ENCODE results near the gene POU2AF2. TPM values are rescaled to one million over a fixed set of nuclear protein-coding genes. Genes with fewer than 3 reads are reported as not detected.
A peak's percentile ranks its signal among the peaks of the same experiment; 100 is the strongest.
"Not testable (repeated sequence)": the region's sequence is repeated elsewhere in the genome, so short reads cannot be mapped to it uniquely, and the experiment has no call there.

Gene POU2AF2
- total and polyA plus RNA-seq, 4 donors = 0.26 to 0.29 TPM; not detected in 2

GRCh38 chr11:111264646-111265045 is 19.1 kb downstream of the POU2AF2 start:
- no peak for TF ChIP-seq CTCF (IDR thresholded peaks at IDR 0.05; ENCODE audit: control extremely low read depth, extremely low read depth)
- Histone ChIP-seq H3K4me1 (ENCODE audit: control insufficient read depth in 5 of 5, insufficient read depth in 5 of 5, low read length in 5 of 5) (peaks cover 0 to 4% (median 0%) of the 10 kb centered on the region in 5 donors), H3K4me3 (no peak overlapping the region), H3K9ac (ENCODE audit: insufficient read depth in 1 of 2, low read length in 2 of 2) (no peak overlapping the region), H3K36me3 (ENCODE audit: control insufficient read depth in 4 of 4, insufficient read depth in 4 of 4, low read length in 4 of 4) (no peaks in the 10 kb centered on the region), H3K9me3 (ENCODE audit: control insufficient read depth in 4 of 4, insufficient read depth in 3 of 4, low read length in 3 of 4) (no peaks in the 10 kb centered on the region), H3K27me3 (ENCODE audit: control insufficient read depth in 3 of 3, insufficient read depth in 3 of 3, low read length in 2 of 3) (no peaks in the 10 kb centered on the region), H3K27ac (ENCODE audit: low read depth in 1 of 2, low read length in 1 of 2) (no peak overlapping the region)
- 80 to 100% methylated on average over 1 of the region's 1 CpG for WGBS, 2 donors
- no peak for DNase-seq
- ATAC-seq (ENCODE audit: insufficient read depth, low FRiP score) = no peak

- no peak for DNase-seq
- WGBS, 2 donors = 92 to 94% methylated on average over 2 of the region's 2 CpGs
- no peak overlapping the region for H3K4me3 ChIP-seq
- H3K4me1 ChIP-seq (ENCODE audit: control insufficient read depth in 5 of 5, insufficient read depth in 5 of 5, low read length in 5 of 5) = peaks cover 0 to 4% (median 0%) of the 10 kb centered on the region in 5 donors
- no peak overlapping the region for H3K27ac ChIP-seq (ENCODE audit: low read depth in 1 of 2, low read length in 1 of 2)
- no peaks in the 10 kb centered on the region for H3K36me3 ChIP-seq (ENCODE audit: control insufficient read depth in 4 of 4, insufficient read depth in 4 of 4, low read length in 4 of 4)
- no peaks in the 10 kb centered on the region for H3K27me3 ChIP-seq (ENCODE audit: control insufficient read depth in 3 of 3, insufficient read depth in 3 of 3, low read length in 2 of 3)
- no peak for TF ChIP-seq CTCF (IDR thresholded peaks at IDR 0.05; ENCODE audit: control extremely low read depth, extremely low read depth)
- no peak for ATAC-seq (ENCODE audit: insufficient read depth, low FRiP score)
- H3K9me3 ChIP-seq (ENCODE audit: control insufficient read depth in 4 of 4, insufficient read depth in 3 of 4, low read length in 3 of 4) = no peaks in the 10 kb centered on the region
- no peak overlapping the region for H3K9ac ChIP-seq (ENCODE audit: insufficient read depth in 1 of 2, low read length in 2 of 2)
Observed at GRCh38 chr11:111265421-111265820, 19.9 kb downstream of the POU2AF2 start.

GRCh38 chr11:111268303-111268702 is 22.8 kb downstream of the POU2AF2 start:
- H3K9me3 ChIP-seq (ENCODE audit: control insufficient read depth in 4 of 4, insufficient read depth in 3 of 4, low read length in 3 of 4); H3K27ac ChIP-seq (ENCODE audit: low read depth in 1 of 2, low read length in 1 of 2); H3K36me3 ChIP-seq (ENCODE audit: control insufficient read depth in 4 of 4, insufficient read depth in 4 of 4, low read length in 4 of 4); H3K4me1 ChIP-seq (ENCODE audit: control insufficient read depth in 5 of 5, insufficient read depth in 5 of 5, low read length in 5 of 5); H3K4me3 ChIP-seq; H3K9ac ChIP-seq (ENCODE audit: insufficient read depth in 1 of 2, low read length in 2 of 2); H3K27me3 ChIP-seq (ENCODE audit: control insufficient read depth in 3 of 3, insufficient read depth in 3 of 3, low read length in 2 of 3); ATAC-seq (ENCODE audit: insufficient read depth, low FRiP score); DNase-seq: not testable (repeated sequence)
- 62 to 65% methylated on average over 4 of the region's 4 CpGs for WGBS, 2 donors

- no peaks in the 10 kb centered on the region for H3K4me1 ChIP-seq (ENCODE audit: control insufficient read depth in 5 of 5, insufficient read depth in 5 of 5, low read length in 5 of 5)
- WGBS, 2 donors = 68 to 83% methylated on average over 5 of the region's 5 CpGs
- no peak overlapping the region for H3K27ac ChIP-seq (ENCODE audit: low read depth in 1 of 2, low read length in 1 of 2)
- H3K36me3 ChIP-seq (ENCODE audit: control insufficient read depth in 4 of 4, insufficient read depth in 4 of 4, low read length in 4 of 4) = no peaks in the 10 kb centered on the region
- H3K9ac ChIP-seq (ENCODE audit: insufficient read depth in 1 of 2, low read length in 2 of 2) = no peak overlapping the region
- peak in 2 of 3 donors; percentile 40 to 71 for DNase-seq
- no peak for ATAC-seq (ENCODE audit: insufficient read depth, low FRiP score)
- H3K4me3 ChIP-seq = no peak overlapping the region
- H3K9me3 ChIP-seq (ENCODE audit: control insufficient read depth in 4 of 4, insufficient read depth in 3 of 4, low read length in 3 of 4) = no peaks in the 10 kb centered on the region
- TF ChIP-seq CTCF (IDR thresholded peaks at IDR 0.05; ENCODE audit: control extremely low read depth, extremely low read depth) = no peak
- H3K27me3 ChIP-seq (ENCODE audit: control insufficient read depth in 3 of 3, insufficient read depth in 3 of 3, low read length in 2 of 3) = no peaks in the 10 kb centered on the region
Observed at GRCh38 chr11:111269146-111269868, 23.8 kb downstream of the POU2AF2 start.

Measured in lung (tissue), 12 donors.